HEK293T (cell line): ENCODE results near the gene SIGLEC15.

ENCODE experiments used
- CTCF ChIA-PET: fragments of 350-600 bp; formaldehyde crosslinking; extraction: SDS; loops from one replicate; lab custom pipeline; 2021; ENCODE audit warnings: antibody characterized with exemption, inconsistent platforms; lab: Yijun Ruan, JAX
- POLR2A ChIA-PET: fragments of 350-600 bp; formaldehyde crosslinking; extraction: SDS; loops from one replicate; lab custom pipeline; 2020; ENCODE audit warnings: antibody characterized with exemption, inconsistent platforms; lab: Yijun Ruan, JAX
- DNase-seq: peaks from one replicate; pipeline ENCODE4 v3.0.0; 2012; ENCODE audit warnings: mixed read lengths; ENCODE audit errors: extremely low spot score
- ARNT ChIP-seq: fragments of 450-650 bp; IDR thresholded peaks from 2 replicates; pipeline ENCODE4 v1.6.1; 2017; ENCODE audit warnings: mild to moderate bottlenecking
- BHLHE40 ChIP-seq: fragments of 450-650 bp; IDR thresholded peaks from 2 replicates; pipeline ENCODE4 v1.6.1; 2016; ENCODE audit warnings: mild to moderate bottlenecking, moderate library complexity, borderline replicate concordance
- CTBP1 ChIP-seq: fragments of 450-650 bp; IDR thresholded peaks from 2 replicates; pipeline ENCODE4 v1.6.1; 2016; ENCODE audit warnings: borderline replicate concordance
- ELF4 ChIP-seq: fragments of 450-650 bp; IDR thresholded peaks from 2 replicates; pipeline ENCODE4 v1.6.1; 2017; ENCODE audit warnings: antibody characterized with exemption
- FOXA1 ChIP-seq: fragments of 450-650 bp; IDR thresholded peaks from 2 replicates; pipeline ENCODE4 v1.6.1; 2016; ENCODE audit warnings: mild to moderate bottlenecking
- FOXK2 ChIP-seq: fragments of 450-650 bp; IDR thresholded peaks from 2 replicates; pipeline ENCODE4 v1.6.1; 2016; ENCODE audit warnings: mild to moderate bottlenecking
- FOXM1 ChIP-seq: fragments of 450-650 bp; IDR thresholded peaks from 2 replicates; pipeline ENCODE4 v1.6.1; 2017; ENCODE audit warnings: mild to moderate bottlenecking, borderline replicate concordance
- HDGF ChIP-seq: fragments of 450-650 bp; IDR thresholded peaks from 2 replicates; pipeline ENCODE4 v1.6.1; 2017; ENCODE audit warnings: antibody characterized with exemption, borderline replicate concordance
- L3MBTL2 ChIP-seq: fragments of 450-650 bp; conservative IDR thresholded peaks from 2 replicates; pipeline ENCODE4 v1.6.1; 2016; ENCODE audit warnings: mild to moderate bottlenecking
- LEF1 ChIP-seq: fragments of 450-650 bp; IDR thresholded peaks from 2 replicates; pipeline ENCODE4 v1.6.1; 2017; ENCODE audit warnings: mild to moderate bottlenecking, borderline replicate concordance
- NFRKB ChIP-seq: fragments of 450-650 bp; IDR thresholded peaks from 2 replicates; pipeline ENCODE4 v1.6.1; 2016; ENCODE audit warnings: mild to moderate bottlenecking, moderate library complexity
- SP1 ChIP-seq: fragments of 450-650 bp; IDR thresholded peaks from 2 replicates; pipeline ENCODE4 v1.6.1; 2017
- SUZ12 ChIP-seq: fragments of 450-650 bp; IDR thresholded peaks from 2 replicates; pipeline ENCODE4 v1.6.1; 2016; ENCODE audit warnings: mild to moderate bottlenecking
- TARDBP ChIP-seq: fragments of 450-650 bp; IDR thresholded peaks from 2 replicates; pipeline ENCODE4 v1.6.1; 2016
- ZNF384 ChIP-seq: fragments of 450-650 bp; IDR thresholded peaks from 2 replicates; pipeline ENCODE4 v1.6.1; 2016
- TF ChIP-seq, protein P1 (sequence below): fragments of 450-650 bp; IDR thresholded peaks from 2 replicates; pipeline ENCODE4 v1.6.1; 2016

SIGLEC15 gene

DNA sequence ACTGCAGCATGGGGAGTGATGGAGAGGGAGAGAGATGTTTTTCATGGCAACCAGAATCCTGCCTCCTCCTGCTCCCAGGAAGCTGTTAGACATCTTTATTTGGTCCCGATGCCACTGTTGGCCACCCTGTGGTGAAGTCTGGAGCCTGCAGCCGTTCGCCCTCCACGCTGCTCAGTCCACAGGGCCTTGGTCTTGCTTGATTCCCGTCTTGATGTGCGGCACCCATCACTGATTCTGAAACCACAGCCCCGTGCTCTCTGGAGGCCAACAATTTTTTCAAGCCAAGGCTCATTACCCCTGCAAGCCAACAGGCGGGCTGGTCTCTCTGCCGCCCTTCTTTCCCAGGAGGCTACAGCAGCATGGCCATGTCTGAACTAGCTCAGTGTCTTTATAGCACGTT is 24.5 kb downstream of the SIGLEC15 start:
- DNase-seq: peak; percentile 25
- ChIA-PET POLR2A (no interaction called here), CTCF (no interaction called here)
- TF ChIP-seq TARDBP (no peak), CTBP1 (no peak), BHLHE40 (no peak), L3MBTL2 (no peak), SUZ12 (no peak), FOXA1 (no peak), SP1 (no peak)

DNA sequence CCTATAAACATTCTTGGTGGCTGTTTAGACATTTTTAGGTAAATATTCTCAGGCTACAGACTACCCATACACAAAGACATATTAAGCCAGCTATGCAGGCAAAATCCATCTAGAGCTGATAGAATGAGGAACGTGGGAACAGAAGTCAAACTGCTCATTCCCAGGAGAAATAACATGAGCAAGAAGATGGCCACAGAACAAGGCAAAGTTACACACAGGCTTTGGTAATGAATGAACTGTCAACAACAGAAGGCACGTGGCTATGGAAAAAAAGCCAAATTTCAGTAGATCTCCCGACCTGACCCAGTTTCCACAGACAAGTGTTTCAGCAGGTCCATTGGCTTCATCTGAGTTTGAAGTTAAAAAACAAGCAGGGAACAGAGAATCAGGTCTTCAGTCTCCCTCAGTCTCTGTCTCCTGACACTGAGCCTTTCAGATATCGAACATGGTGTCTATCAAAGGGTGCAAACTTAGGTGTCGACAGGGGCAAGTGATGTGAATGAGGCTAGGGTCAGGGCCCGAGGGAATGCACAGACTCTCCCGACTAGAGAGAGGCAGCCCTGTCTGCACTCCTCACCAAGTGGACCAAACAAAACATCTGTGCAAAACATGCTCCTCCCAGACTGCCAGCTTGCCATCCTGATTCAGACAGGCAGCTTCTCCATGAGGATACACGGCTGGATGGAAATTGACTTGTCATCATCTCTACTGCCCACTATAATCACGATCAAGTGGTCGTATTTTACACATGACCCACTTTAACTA is 25.9 kb downstream of the SIGLEC15 start:
- ChIA-PET POLR2A (no interaction called here), CTCF (no interaction called here)
- no peak for TF ChIP-seq ELF4
- DNase-seq: no peak

DNA sequence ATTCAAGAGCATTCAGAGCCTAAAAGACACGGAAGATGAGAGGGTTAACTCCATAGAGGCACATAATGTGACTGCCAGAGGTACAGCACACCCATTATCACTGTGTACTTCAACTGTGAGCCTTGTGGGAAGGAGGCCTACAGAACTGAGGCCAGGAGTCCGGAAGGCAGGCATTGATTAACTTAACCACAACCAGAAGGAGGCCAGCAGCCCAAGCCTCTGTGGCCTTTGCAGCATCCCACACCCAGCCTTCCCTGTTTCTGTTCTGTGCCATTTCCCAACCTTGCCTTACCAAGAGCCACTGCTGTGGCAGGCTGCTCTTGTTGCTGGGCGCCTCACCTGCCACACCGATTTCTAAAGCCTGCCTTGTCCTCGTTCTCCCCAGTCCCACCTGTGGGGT is 27.2 kb downstream of the SIGLEC15 start:
- TF ChIP-seq SP1 (no peak), LEF1 (no peak), FOXK2 (no peak), HDGF (no peak), CTBP1 (no peak), L3MBTL2 (no peak), BHLHE40 (no peak), NFRKB (no peak), FOXA1 (no peak), SUZ12 (no peak), ELF4 (no peak), FOXM1 (no peak)
- TF ChIP-seq, protein P1, sequence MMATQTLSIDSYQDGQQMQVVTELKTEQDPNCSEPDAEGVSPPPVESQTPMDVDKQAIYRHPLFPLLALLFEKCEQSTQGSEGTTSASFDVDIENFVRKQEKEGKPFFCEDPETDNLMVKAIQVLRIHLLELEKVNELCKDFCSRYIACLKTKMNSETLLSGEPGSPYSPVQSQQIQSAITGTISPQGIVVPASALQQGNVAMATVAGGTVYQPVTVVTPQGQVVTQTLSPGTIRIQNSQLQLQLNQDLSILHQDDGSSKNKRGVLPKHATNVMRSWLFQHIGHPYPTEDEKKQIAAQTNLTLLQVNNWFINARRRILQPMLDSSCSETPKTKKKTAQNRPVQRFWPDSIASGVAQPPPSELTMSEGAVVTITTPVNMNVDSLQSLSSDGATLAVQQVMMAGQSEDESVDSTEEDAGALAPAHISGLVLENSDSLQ: no peak
- POLR2A ChIA-PET: no interaction called here
- CTCF ChIA-PET: no interaction called here
- DNase-seq: no peak

DNA sequence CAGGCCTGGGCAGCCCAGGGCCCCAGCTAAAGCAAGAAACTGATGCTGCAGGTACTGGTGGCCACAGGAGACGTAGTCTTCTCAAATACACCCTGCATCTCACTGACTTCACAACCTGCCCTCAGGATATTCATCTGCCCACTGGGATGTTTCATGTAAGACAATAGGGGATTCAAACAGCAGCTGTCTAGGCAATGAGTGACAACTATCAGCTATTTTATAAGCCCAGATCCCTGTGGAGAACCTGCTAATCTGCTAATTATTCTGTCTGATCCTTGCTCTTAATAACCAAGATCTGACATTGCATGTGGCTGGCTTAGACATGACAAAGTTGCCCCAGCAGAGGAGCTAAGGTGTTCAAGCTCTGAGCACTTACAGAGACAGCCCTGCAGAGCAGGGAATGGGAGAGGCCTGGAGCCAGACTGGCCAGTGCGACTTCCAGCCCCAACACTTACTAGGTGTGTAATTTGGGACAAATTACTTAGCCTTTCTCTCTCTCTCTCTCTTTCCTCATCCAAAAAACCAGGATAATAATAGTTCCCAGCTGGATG is 28.6 kb downstream of the SIGLEC15 start:
- CTCF ChIA-PET: interaction anchor here (1.2 kb wide), 1 partner anchor 26 kb away, joined by 5 read pairs; no protein-coding TSS in a partner anchor

DNA sequence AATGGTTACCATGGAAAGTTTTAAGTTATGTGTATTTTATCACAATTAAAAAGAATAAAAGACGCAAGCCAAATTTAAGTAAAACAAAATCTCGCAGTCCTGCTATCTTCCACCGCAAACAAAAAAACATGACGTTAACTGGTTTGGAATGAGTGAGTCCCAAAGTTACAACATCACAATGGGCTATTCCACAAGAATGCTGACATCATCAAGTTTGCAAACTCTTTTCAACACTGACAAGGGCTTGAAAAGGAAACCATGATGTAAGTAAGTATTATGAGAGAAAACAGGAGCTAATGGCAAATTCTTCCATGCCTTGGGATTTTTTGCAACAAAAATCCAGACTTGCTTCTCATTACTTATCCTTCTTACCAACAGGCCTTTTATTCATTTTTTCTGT is 31.1 kb downstream of the SIGLEC15 start:
- POLR2A ChIA-PET: no interaction called here
- TF ChIP-seq, protein P1: no peak
- no peak for TF ChIP-seq FOXM1
- TF ChIP-seq TARDBP: no peak
- no peak for TF ChIP-seq LEF1
- TF ChIP-seq CTBP1: no peak
- no peak for TF ChIP-seq FOXA1
- TF ChIP-seq HDGF: no peak
- no peak for TF ChIP-seq NFRKB
- no peak for TF ChIP-seq ARNT
- no peak for TF ChIP-seq FOXK2
- TF ChIP-seq SP1: no peak
- CTCF ChIA-PET: no interaction called here
- no peak for DNase-seq

More for the DNA sequence above, 28.6 kb downstream of the SIGLEC15 start:
- no peak for TF ChIP-seq CTBP1
- TF ChIP-seq LEF1: no peak
- no peak for TF ChIP-seq HDGF
- TF ChIP-seq ZNF384: no peak
- no peak for TF ChIP-seq SUZ12
- TF ChIP-seq ELF4: no peak
- no peak for TF ChIP-seq L3MBTL2
- TF ChIP-seq SP1: no peak
- TF ChIP-seq, protein P1: no peak
- no peak for TF ChIP-seq FOXM1
- TF ChIP-seq FOXA1: no peak
- no peak for TF ChIP-seq FOXK2
- POLR2A ChIA-PET: no interaction called here
- DNase-seq: no peak

DNA sequence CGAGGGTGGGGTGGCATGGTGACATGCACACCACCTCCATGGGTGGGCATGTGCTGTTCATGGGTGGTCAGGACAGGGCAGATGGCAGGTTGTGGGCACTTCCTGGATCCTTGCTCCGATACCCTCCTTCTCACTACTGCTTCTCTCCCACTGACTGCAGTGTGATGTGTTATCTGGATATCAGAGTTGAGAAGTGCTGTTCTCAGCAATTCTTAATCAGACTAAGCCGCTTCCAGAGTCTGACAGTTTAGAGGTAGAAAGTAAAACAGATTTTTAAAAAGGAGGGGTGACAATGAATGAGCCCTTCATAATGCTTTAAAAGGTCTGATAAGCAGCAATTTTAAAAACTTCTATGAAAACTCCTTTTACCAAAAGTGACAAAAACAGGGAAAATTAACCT is 33.9 kb downstream of the SIGLEC15 start:
- ChIA-PET CTCF (interaction anchor here (1.0 kb wide), 1 partner anchor 21 kb away, joined by 3 read pairs; no protein-coding TSS in a partner anchor), POLR2A (no interaction called here)
- no peak for DNase-seq
- TF ChIP-seq FOXK2 (no peak), SP1 (no peak), TARDBP (no peak), L3MBTL2 (no peak), ZNF384 (no peak), FOXM1 (no peak), ARNT (no peak), NFRKB (no peak), FOXA1 (no peak)
